Right lobe of liver (tissue), 4 donors: ENCODE data around the gene CRK.

Experiments used
- POLR2A ChIP-seq: fragments of 450-650 bp; IDR thresholded peaks from one replicate; pipeline ENCODE4 v1.6.1; 2017; ENCODE audit warnings: antibody characterized with exemption, mild to moderate bottlenecking
- TF ChIP-seq, protein P1 (sequence below), 4 donors: fragments of 200-600 bp in 3 of 4; fragments of 450-650 bp in 1 of 4; IDR thresholded peaks; one replicate each; pipeline versions ENCODE4 v1.5.1 to v1.8.0; 2016 to 2022; ENCODE audit warnings: antibody characterized with exemption in 4 of 4, mild to moderate bottlenecking in 2 of 4
- donor health status: DM: no; HTN: no; CAD: no.
- donor health status: DM: no; HTN: no; CAD: no.
- donor health status: DM: no; HTN: yes; CAD: no.

DNA sequence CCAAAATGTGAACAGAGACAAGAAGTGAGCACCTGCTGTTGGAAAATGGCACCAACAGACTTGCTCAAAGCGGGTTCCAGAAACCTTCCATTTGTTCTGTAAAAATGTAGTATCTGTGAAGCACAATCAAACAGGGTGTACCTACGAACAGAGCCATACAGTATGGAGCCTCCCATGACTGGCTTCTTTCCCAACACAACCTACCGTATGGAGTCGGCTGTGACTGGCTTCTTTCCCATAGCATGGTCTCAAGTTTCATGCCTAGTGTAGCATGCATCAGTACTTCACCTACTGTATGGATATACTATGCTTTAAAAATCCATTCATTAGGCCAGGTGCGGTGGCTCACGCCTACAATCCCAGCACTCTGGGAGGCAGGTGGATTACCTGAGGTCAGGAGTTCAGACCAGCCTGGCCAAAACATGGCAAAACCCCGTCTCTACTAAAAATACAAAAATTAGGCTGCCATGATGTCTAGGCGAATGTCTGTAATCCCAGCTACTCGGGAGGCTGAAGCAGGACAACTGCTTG, 82.3 kb downstream of the CRK start:
- TF ChIP-seq POLR2A = no peak
- TF ChIP-seq, protein P1, sequence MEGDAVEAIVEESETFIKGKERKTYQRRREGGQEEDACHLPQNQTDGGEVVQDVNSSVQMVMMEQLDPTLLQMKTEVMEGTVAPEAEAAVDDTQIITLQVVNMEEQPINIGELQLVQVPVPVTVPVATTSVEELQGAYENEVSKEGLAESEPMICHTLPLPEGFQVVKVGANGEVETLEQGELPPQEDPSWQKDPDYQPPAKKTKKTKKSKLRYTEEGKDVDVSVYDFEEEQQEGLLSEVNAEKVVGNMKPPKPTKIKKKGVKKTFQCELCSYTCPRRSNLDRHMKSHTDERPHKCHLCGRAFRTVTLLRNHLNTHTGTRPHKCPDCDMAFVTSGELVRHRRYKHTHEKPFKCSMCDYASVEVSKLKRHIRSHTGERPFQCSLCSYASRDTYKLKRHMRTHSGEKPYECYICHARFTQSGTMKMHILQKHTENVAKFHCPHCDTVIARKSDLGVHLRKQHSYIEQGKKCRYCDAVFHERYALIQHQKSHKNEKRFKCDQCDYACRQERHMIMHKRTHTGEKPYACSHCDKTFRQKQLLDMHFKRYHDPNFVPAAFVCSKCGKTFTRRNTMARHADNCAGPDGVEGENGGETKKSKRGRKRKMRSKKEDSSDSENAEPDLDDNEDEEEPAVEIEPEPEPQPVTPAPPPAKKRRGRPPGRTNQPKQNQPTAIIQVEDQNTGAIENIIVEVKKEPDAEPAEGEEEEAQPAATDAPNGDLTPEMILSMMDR (IDR thresholded peaks at IDR 0.05) = no peak
